ENCODE data around the gene TUBA3D.
"Not testable (repeated sequence)": the region's sequence is repeated elsewhere in the genome, so short reads cannot be mapped to it uniquely, and the experiment has no call there.

TUBA3D gene

DNA sequence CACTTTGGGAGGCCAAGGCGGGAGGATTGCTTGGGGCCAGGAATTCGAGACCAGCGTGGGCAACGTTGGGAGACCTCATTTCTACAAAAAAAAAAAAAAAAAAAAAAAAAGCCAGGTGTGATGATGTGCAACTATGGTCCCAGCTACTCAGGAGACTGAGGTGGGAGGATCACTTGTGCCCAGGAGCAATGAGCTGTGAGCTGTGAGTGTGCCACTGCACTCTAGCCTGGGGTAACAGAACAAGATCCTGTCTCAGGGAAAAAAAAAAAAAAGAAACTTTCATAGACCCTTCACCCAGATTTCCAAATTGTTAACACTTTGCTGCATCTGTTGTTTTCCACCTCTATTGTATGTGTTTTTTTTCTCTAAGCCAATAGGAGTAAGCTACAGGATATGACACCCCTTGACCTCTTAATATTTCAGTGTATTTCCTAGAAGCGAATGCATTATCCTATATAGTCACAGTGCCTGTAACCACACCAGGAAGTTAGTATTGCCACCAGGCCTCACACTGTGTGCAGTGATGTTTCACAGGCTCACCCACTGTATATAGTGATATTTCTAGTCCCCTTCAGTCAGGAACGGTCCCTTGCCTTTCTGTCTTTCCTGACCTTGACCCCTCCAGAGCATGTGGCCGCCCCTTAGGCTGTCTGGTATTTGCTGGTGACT is 28.3 kb downstream of the TUBA3D start:
- H3K36me3 Mint-ChIP-seq (ENCODE audit: low read depth): peaks cover 40% of the 10 kb centered on the region

DNA sequence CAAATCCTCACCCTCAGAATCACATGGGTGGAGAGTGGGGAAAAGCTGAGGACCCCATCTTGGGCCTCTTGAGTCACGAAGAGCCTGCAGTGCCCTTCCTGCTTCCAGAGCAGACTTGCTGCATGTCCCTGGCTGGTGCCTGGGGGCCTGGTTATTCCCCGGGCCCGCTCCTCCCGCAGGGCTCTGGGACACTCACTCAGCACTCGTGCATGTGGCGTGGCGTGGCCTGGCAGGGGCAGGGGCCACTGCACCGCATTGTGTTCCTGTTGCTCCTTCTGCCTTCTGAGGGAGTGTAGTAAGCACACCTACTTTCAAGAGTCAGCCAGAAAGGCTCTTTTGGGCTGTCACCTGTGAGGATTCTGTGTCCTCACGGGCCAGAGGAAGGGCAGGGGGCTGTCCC is 33.7 kb downstream of the TUBA3D start:
- peaks cover 30% of the 10 kb centered on the region for H3K36me3 Mint-ChIP-seq (ENCODE audit: low read depth)
- TF ChIP-seq, protein P1, sequence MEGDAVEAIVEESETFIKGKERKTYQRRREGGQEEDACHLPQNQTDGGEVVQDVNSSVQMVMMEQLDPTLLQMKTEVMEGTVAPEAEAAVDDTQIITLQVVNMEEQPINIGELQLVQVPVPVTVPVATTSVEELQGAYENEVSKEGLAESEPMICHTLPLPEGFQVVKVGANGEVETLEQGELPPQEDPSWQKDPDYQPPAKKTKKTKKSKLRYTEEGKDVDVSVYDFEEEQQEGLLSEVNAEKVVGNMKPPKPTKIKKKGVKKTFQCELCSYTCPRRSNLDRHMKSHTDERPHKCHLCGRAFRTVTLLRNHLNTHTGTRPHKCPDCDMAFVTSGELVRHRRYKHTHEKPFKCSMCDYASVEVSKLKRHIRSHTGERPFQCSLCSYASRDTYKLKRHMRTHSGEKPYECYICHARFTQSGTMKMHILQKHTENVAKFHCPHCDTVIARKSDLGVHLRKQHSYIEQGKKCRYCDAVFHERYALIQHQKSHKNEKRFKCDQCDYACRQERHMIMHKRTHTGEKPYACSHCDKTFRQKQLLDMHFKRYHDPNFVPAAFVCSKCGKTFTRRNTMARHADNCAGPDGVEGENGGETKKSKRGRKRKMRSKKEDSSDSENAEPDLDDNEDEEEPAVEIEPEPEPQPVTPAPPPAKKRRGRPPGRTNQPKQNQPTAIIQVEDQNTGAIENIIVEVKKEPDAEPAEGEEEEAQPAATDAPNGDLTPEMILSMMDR (IDR thresholded peaks at IDR 0.05): no peak
- H3K27ac Mint-ChIP-seq: no peak overlapping the region
- H3K9me3 Mint-ChIP-seq: no peaks in the 10 kb centered on the region
- H3K4me3 Mint-ChIP-seq: no peak overlapping the region
- no peak for DNase-seq
- H3K4me1 Mint-ChIP-seq: peaks cover 11% of the 10 kb centered on the region
- H3K27me3 Mint-ChIP-seq (ENCODE audit: low read depth, poor library complexity): peaks cover 5% of the 10 kb centered on the region

More for the DNA sequence above, 28.3 kb downstream of the TUBA3D start:
- H3K27ac Mint-ChIP-seq; H3K4me1 Mint-ChIP-seq; H3K4me3 Mint-ChIP-seq; H3K9me3 Mint-ChIP-seq; H3K27me3 Mint-ChIP-seq (ENCODE audit: low read depth, poor library complexity); DNase-seq: not testable (repeated sequence)

DNA sequence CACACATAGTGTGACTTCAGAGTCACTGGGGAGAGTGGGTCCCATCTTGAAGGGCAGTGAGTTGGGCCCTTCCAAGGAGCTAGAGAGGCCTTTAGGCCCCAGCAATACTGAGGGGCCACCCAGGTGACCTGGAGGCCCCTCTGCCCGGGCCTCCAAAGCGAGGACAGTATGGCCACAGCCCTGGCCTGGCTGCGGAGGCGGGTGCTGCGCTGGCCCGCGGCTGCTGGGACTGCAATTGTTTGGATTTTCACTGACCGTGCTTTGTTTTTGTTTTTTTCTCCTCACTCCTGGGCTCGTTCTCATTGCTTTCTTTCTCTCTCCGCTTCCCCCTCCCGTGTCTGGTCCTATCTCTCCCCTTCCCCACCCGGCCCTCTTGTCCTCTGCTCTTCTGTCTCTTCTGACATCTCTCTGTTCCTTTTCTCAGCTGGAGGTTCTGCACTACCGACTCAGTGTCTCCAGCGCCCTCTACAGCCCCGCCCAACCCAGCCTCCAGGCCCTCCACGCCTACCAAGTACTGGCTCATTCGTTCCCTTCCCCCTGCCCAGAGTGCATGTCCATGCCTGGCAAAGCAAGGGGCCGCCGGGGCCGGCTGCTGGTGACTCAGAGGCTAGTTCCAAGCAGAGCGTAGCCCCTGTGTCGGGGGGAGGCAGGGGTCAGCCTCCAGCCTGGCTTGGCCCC is 35.5 kb downstream of the TUBA3D start:
- Mint-ChIP-seq H3K4me1 (peaks cover 11% of the 10 kb centered on the region), H3K27ac (peak overlapping the region; percentile 95), H3K36me3 (ENCODE audit: low read depth) (peaks cover 20% of the 10 kb centered on the region)
- DNase-seq: peak; percentile 34
- not testable (repeated sequence) for H3K27me3 Mint-ChIP-seq (ENCODE audit: low read depth, poor library complexity); H3K4me3 Mint-ChIP-seq; H3K9me3 Mint-ChIP-seq

DNA sequence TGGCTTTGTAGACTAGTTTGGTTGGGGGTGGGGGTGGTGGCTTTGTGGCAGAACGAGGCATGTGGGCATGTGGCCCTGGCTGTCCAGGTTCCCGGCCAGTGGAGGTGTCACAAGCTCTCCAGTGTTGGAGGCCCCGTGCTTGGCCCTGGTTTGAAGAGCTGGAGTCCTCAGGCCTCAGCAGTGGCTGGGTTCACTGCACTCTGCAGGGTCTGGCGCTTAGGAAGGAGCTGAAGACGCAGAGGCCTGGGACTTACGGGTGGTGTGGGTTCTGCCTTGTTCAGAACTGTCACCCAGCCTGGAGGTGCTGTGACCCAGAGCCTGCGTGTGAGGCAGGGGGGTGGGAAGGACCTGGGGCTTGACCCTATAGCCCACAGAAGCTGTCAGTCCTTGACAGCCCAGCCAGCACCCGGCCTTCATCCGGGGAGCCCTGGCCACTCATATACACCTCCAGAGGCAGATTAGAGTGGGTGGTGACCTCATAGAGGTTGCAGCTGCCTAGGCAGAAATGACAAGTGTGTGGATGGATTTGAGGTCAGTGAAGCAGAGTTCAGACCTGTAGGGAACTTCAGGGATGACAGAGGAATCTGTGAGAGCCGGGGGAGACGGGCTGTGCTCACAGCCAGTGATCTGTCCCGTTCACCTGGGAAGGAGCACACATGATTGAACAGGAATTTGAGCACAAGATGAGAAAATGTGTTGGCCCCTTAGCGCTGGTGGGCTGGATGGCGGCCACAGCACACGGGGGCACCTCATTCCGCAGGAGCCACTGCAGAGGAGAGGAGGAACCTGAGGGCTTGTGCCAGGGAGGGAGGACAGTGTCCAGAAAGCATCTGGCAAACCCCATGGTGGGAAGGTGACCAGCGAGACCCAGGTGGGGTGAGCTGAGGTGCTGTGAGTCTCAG is 36.3 kb downstream of the TUBA3D start:
- Mint-ChIP-seq H3K4me1 (peaks cover 11% of the 10 kb centered on the region), H3K27ac (peak overlapping the region; percentile 95), H3K36me3 (ENCODE audit: low read depth) (peaks cover 17% of the 10 kb centered on the region)
- H3K4me3 Mint-ChIP-seq; DNase-seq; H3K27me3 Mint-ChIP-seq (ENCODE audit: low read depth, poor library complexity); H3K9me3 Mint-ChIP-seq: not testable (repeated sequence)

DNA sequence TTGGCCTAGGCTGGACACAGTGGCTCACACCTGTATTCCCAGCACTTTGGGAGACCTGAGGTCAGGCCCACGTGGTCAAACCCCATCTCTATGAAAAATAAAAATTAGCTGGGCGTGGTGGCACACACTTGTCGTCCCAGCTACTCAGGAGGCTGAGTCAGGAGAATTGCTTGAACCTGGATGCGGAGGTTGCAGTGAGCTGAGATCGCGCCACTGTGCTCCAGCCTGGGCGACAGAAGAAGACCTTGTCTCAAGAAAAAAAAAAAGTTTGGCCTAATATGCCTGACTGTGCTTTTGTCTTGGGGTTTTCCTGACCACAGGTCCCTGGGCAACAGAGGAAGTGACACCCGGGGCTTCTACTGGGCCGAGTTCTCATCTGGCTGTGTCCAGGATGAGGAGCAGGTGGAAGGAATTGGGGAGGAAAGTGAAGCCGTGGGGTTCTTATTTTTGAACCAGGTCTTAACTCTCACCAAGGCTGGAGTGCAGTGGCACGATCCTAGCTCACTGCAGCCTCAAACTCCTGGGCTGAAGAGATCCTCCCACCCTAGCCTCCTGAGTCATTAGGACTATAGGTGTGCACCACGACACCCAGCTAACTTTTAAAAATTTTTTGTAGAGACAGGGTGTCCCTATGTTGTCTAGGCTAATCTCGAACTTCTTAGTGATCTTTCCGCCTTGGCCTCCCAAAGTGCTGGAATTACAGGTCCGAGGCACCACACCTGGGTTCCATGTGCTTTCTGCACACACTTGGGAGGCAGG is 38.7 kb downstream of the TUBA3D start:
- H3K36me3 Mint-ChIP-seq (ENCODE audit: low read depth); H3K4me3 Mint-ChIP-seq; H3K27ac Mint-ChIP-seq; DNase-seq; H3K27me3 Mint-ChIP-seq (ENCODE audit: low read depth, poor library complexity); H3K9me3 Mint-ChIP-seq: not testable (repeated sequence)
- H3K4me1 Mint-ChIP-seq: peaks cover 11% of the 10 kb centered on the region

DNA sequence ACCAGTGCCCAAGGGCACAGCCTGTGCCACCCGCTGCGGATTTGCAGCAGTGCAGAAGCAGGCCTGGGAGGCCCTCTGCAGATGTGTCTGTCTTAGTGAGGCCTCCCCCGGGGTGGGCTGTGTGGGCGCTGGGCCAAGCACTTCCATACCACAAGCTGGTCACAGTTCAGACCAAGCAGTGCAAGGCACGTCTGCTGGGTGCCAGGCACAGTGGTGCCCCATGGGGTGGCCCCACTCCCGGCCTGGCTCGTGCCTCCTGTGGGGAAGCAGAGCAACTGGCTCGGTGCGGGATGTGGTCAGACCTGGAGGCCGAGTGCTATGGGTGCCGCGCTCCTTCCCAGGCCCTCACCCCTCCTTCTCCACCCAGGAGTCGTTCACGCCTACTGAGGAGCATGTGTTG is 39.3 kb downstream of the TUBA3D start:
- DNase-seq; H3K36me3 Mint-ChIP-seq (ENCODE audit: low read depth); H3K9me3 Mint-ChIP-seq; H3K27ac Mint-ChIP-seq; H3K4me3 Mint-ChIP-seq; H3K27me3 Mint-ChIP-seq (ENCODE audit: low read depth, poor library complexity): not testable (repeated sequence)
- H3K4me1 Mint-ChIP-seq: peaks cover 11% of the 10 kb centered on the region

DNA sequence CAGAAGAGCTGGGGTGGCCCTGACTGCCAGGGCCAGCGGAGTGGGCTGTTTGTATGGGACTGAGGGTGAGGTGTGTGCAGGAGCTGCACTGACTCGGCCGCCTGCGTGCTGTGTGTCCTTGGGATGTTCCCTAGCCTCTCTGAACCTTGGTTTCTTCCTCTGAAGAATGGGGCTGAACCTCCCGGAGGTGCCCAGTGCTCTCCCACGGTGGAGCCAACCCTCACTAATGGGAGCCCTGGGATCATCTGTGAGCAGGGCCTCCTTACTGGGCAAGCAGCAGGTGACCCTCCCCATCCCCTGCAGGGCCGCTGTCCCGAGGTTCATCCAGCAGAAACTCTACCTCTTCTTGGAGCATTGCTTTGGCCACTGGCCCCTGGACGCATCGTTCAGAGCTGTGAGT is 40.1 kb downstream of the TUBA3D start:
- H3K27ac Mint-ChIP-seq: no peak overlapping the region
- no peaks in the 10 kb centered on the region for H3K27me3 Mint-ChIP-seq (ENCODE audit: low read depth, poor library complexity)
- peaks cover 5% of the 10 kb centered on the region for H3K36me3 Mint-ChIP-seq (ENCODE audit: low read depth)
- H3K4me1 Mint-ChIP-seq: peaks cover 11% of the 10 kb centered on the region
- TF ChIP-seq, protein P1 (IDR thresholded peaks at IDR 0.05): no peak
- no peak for DNase-seq
- H3K4me3 Mint-ChIP-seq: no peak overlapping the region
- H3K9me3 Mint-ChIP-seq: no peaks in the 10 kb centered on the region

DNA sequence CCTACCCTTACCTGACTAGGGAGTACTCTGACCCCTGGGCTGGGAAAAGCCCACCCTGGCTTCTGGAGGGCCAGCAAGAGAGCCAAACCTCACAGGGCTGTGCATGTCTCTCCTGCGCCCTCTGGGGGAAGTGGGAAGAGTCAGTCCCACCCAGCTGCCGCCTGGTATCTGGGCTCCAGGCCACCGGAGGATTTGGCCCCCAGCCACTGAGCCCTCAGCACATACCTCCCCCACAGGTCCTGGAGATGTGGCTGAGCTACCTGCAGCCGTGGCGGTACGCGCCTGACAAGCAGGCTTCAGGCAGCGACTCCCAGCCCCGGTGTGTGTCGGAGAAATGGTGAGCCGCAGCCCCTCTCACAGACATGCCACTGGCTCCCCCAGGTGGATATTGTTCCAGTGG is 40.7 kb downstream of the TUBA3D start:
- H3K4me1 Mint-ChIP-seq; DNase-seq; H3K36me3 Mint-ChIP-seq (ENCODE audit: low read depth); H3K27ac Mint-ChIP-seq; H3K4me3 Mint-ChIP-seq; H3K27me3 Mint-ChIP-seq (ENCODE audit: low read depth, poor library complexity); H3K9me3 Mint-ChIP-seq: not testable (repeated sequence)
- TF ChIP-seq, protein P1 (IDR thresholded peaks at IDR 0.05): peak; percentile 9

Measured in nephron progenitor cell (in vitro differentiated cells).